BLaER1 (cell line): ENCODE measurements around the gene ZNF665.
A peak's percentile ranks its signal among the peaks of the same experiment; 100 is the strongest.
"Not testable (repeated sequence)": the region's sequence is repeated elsewhere in the genome, so short reads cannot be mapped to it uniquely, and the experiment has no call there.

ENCODE experiments used
- H3K27ac ChIP-seq: shearing (Covaris generic); formaldehyde crosslinking; 2 replicates; pipeline ENCODE4 v1.8.1; 2022
- H3K27me3 ChIP-seq: shearing (Covaris generic); formaldehyde crosslinking; 2 replicates; pipeline ENCODE4 v1.8.1; 2022
- H3K36me3 ChIP-seq: shearing (Covaris generic); formaldehyde crosslinking; 2 replicates; pipeline ENCODE4 v1.8.1; 2022
- H3K4me1 ChIP-seq: shearing (Covaris generic); formaldehyde crosslinking; 2 replicates; pipeline ENCODE4 v1.8.1; 2022
- H3K4me2 ChIP-seq: shearing (Covaris generic); formaldehyde crosslinking; 2 replicates; pipeline ENCODE4 v1.8.1; 2022
- H3K4me3 ChIP-seq: shearing (Covaris generic); formaldehyde crosslinking; 2 replicates; pipeline ENCODE4 v1.8.1; 2022
- H3K9ac ChIP-seq: shearing (Covaris generic); formaldehyde crosslinking; 2 replicates; pipeline ENCODE4 v1.8.1; 2022
- H3K9me3 ChIP-seq: shearing (Covaris generic); formaldehyde crosslinking; 2 replicates; pipeline ENCODE4 v1.8.1; 2022
- H4K20me1 ChIP-seq: shearing (Covaris generic); formaldehyde crosslinking; 2 replicates; pipeline ENCODE4 v1.8.1; 2022
- Cebpa-rat ChIP-seq: shearing (Covaris generic); IDR thresholded peaks from 2 replicates; pipeline ENCODE4 v1.8.1; 2022

ZNF665 gene

DNA sequence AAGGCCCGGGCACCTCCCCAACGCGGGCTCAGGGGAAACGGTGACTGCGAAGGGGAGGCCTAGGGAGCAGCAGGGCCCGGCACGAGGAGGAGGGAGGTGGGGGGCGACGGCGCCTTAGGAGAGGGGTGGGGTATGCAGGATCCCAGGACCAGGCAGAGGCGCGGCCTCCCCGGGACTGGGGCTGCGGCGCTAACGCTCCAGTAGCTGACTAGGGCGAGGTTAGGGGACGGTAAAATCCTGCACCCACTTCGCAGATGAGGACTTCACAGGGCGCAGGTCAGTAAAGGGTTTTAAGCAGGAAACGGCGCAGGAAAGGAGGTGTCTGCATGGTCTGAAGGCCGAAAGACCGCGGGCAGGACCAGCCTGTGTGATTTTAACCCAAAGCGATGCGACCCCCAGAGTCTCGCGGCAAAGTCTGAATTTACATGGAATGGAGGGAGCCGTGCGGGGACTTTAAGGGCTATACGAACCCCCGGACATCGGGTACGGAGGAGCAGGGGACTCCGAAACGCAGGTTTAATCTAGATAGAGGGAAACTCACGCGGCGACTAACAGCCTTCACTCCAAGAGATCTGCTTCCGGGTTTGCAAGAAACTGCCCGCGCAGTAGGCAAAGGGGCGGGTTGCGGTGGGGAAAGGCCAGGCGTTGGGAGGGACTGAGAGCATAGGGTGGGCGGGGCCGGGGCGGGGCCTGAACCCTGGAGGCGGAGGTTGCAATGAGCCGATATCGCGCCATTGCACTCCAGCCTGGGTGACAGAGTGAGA, at the start of gene ZNF665:
ZNF665 (minus strand) TSS at position 588 of the 764 bp plus-strand sequence. CDS start 10,460 bp downstream, outside the sequence.
- Histone ChIP-seq H3K9me3 (peaks cover 26% of the 10 kb centered on the region), H3K4me1 (peaks cover 26% of the 10 kb centered on the region), H3K4me3 (peak within 1 kb of the TSS; percentile 90), H3K4me2 (peak within 1 kb of the TSS; percentile 92), H3K36me3 (peaks cover 27% of the 10 kb centered on the region), H4K20me1 (no peaks in the 10 kb centered on the region), H3K9ac (peak within 1 kb of the TSS; percentile 96), H3K27me3 (no peaks in the 10 kb centered on the region), H3K27ac (peak within 1 kb of the TSS; percentile 93)
- TF ChIP-seq Cebpa-rat: no peak

DNA sequence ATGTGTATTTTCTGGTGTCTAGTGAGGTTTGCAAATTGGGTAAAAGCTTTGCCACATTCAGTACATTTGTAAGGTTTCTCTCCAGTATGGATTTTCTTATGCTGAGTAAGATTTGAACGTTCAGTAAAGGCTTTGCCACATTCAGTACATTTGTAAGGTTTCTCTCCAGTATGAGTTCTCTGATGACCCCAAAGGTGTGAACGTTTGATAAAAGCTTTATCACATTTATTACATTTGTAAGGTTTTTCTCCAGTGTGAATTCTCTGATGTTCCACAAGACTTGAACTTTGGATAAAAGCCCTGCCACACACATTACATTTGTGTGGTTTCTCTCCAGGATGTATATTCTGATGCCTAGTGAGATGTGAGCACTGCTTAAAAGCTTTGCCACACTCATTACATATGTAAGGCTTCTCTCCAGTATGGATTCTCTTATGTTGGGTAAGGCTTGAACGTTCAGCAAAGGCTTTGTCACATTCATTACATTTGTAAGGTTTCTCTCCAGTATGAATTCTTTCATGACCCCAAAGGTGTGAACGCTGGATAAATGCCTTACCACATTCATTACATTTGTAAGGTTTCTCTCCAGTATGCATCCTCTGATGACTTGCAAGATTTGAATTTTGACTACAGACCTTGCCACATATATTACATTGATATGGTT, 44.1 kb upstream of the ZNF665 start:
- Histone ChIP-seq H3K4me2 (no peak overlapping the region), H3K36me3 (peaks cover 70% of the 10 kb centered on the region), H3K9me3 (peaks cover 99% of the 10 kb centered on the region), H3K9ac (no peak overlapping the region), H3K27ac (no peak overlapping the region), H3K4me1 (no peaks in the 10 kb centered on the region), H3K27me3 (no peaks in the 10 kb centered on the region), H4K20me1 (no peaks in the 10 kb centered on the region), H3K4me3 (peak overlapping the region; percentile 17; the same call in 1 of the 2 replicates)
- TF ChIP-seq Cebpa-rat: no peak

DNA sequence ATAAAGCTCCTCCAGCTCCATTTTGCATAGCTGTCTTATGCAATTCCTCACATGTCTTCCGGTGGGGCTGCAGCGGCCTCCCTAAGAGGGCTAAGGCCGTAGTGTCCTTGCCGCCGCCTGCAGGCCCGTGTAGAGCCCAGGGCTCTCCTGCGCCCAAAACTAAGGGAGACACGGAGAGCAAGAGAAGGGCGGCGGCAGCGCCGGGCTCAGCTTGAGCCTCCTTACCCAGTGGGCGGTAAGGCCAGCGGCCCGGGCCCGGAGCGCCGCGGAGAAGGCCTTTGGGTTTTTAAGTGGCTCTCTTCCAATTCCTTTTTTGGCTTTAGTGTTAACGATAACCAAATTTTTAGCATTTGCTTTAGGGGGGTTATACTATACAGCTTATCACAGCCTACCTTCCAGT, 31.4 kb upstream of the ZNF665 start:
- Histone ChIP-seq H3K4me3 (no peak overlapping the region), H3K36me3 (peaks cover 22% of the 10 kb centered on the region; the same call in 1 of the 2 replicates), H4K20me1 (no peaks in the 10 kb centered on the region), H3K4me1 (no peaks in the 10 kb centered on the region), H3K27me3 (no peaks in the 10 kb centered on the region), H3K4me2 (no peak overlapping the region), H3K9me3 (peaks cover 94% of the 10 kb centered on the region), H3K27ac (no peak overlapping the region), H3K9ac (no peak overlapping the region)
- no peak for TF ChIP-seq Cebpa-rat

DNA sequence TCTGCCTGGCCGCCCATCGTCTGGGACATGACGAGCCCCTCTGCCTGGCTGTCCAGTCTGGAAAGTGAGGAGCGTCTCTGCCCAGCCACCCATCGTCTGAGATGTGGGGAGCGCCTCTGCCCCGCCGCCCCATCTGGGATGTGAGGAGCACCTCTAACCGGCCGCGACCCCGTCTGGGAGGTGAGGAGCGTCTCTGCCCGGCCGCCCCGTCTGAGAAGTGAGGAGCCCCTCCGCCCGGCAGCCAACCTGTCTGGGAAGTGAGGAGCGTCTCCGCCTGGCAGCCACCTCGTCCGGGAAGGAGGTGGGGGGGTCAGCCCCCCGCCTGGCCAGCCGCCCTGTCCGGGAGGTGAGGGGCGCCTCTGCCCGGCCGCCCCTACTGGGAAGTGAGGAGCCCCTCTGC, 29.6 kb upstream of the ZNF665 start:
- H3K4me1 ChIP-seq, H4K20me1 ChIP-seq, H3K27me3 ChIP-seq, H3K27ac ChIP-seq, H3K9ac ChIP-seq, H3K4me3 ChIP-seq, H3K4me2 ChIP-seq: not testable (repeated sequence)
- peaks cover 18% of the 10 kb centered on the region; the same call in 1 of the 2 replicates for H3K36me3 ChIP-seq
- peaks cover 94% of the 10 kb centered on the region for H3K9me3 ChIP-seq

DNA sequence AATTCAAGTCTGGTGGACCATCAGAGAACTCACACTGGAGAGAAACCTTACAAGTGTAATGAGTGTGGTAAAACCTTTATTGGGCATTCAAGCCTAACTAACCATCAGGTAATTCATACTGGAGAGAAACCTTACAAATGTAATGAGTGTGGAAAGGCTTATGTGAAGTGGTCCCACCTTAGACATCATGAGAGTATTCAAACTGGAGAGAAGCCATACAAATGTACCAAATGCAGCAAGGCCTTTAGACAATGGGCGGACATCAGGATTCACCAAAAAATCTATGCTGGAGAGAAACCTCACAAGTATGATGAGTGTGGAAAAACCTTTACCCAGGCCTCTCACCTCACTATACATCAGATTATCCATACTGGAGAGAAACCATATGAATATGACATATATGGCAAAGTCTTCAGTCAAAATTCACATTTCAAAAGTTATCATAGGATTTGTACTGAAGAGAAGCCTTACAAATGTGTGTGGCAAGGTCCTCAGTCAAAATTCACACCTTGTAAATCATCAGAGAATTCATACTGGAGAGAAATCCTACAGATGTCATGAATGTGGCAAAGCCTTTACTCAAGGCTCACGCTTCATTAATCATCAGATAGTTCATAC, 19.7 kb upstream of the ZNF665 start:
- Histone ChIP-seq H4K20me1 (no peaks in the 10 kb centered on the region), H3K4me3 (no peak overlapping the region), H3K4me1 (no peaks in the 10 kb centered on the region), H3K4me2 (no peak overlapping the region), H3K9me3 (peaks cover 100% of the 10 kb centered on the region), H3K36me3 (peaks cover 79% of the 10 kb centered on the region), H3K27me3 (no peaks in the 10 kb centered on the region), H3K9ac (no peak overlapping the region), H3K27ac (no peak overlapping the region)
- TF ChIP-seq Cebpa-rat: no peak

DNA sequence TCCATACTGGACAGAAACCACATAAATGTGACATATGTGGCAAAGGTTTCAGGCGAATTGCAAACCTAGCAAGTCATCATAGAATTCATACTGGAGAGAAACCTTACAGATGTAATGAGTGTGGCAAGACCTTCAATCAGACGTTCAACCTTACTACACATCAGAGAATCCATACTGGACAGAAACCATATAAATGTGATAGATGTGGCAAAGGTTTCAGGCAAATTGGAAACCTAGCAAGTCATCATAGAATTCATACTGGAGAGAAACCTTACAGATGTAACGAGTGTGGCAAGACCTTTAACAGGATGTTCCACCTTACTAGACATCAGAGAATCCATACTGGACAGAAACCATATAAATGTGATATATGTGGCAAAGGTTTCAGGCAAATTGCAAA, 18.4 kb upstream of the ZNF665 start:
- H3K9me3 ChIP-seq: peaks cover 99% of the 10 kb centered on the region
- H3K36me3 ChIP-seq: peaks cover 87% of the 10 kb centered on the region
- H3K4me3 ChIP-seq: peak overlapping the region; percentile 25; the same call in 1 of the 2 replicates
- H3K9ac ChIP-seq, H3K27ac ChIP-seq, H3K4me2 ChIP-seq, H3K4me1 ChIP-seq, H4K20me1 ChIP-seq, H3K27me3 ChIP-seq: not testable (repeated sequence)

DNA sequence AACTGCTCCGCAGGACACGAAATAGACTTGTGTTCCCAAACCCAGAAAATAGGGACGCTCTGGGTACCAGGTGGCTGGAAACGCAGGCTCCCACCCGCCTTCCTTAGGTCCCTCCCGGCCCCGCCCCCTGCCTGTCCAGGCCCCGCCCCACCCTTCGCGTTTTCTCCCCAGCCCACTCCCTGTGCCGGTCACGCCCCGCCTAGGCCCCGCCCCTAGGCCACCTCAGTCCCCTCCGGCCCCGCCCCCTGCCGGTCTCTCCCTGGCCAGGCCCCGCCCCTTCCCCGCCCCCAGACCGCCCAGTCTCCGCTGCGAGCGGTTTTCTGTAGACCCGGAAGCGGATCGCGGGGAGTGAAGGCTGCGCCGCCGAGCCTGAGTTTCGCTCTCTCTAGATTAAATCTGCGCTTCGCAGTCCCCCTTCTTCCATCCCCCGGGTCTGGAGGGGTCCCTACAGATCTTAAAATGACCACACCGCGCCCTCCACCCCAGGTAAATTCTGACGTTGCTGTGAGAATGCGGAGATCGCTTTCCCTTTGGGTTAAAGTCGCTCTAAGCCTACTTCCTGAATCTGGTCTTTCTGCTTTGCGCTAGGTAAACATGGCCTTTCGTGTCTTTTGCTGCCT, 3.7 kb upstream of the ZNF665 start:
- Histone ChIP-seq H4K20me1 (no peaks in the 10 kb centered on the region), H3K4me1 (peaks cover 27% of the 10 kb centered on the region), H3K9ac (peak overlapping the region; percentile 92), H3K9me3 (peaks cover 47% of the 10 kb centered on the region), H3K27ac (peak overlapping the region; percentile 93), H3K27me3 (no peaks in the 10 kb centered on the region), H3K36me3 (peaks cover 35% of the 10 kb centered on the region), H3K4me3 (peak overlapping the region; percentile 85), H3K4me2 (peak overlapping the region; percentile 82)
- TF ChIP-seq Cebpa-rat: no peak

DNA sequence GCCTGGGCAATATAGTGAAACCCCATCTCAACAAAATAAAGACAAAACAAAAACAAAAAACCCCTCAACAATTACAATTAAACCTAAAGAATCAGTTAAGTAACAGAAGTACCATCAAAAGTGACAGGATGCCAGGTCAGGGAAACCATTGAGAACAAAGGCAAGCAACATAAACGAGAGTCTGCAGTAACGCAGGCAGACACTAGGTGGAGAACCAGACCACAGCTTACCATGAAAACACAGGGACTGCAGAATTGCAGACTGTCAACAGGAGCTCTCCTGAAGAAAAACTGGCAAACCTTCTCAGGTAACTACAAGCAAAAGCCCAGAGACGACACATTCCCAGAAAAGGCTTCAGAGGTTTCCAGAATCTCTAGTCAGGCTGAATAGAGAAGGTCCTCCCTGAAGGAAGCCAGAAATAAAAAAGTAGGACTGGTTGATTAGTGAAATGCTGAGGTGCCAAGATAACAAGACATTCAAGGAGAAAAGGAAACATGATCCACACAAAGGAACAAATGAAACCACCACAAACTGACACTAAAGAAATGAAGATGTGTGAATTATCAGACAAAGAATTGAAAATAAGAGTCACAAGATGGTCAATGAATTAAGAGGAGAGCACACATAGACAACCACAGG, 2.2 kb upstream of the ZNF665 start:
- no peak for TF ChIP-seq Cebpa-rat
- Histone ChIP-seq H3K4me1 (peaks cover 28% of the 10 kb centered on the region), H3K36me3 (peaks cover 33% of the 10 kb centered on the region), H3K9ac (no peak overlapping the region), H3K9me3 (peaks cover 41% of the 10 kb centered on the region), H3K27me3 (no peaks in the 10 kb centered on the region), H4K20me1 (no peaks in the 10 kb centered on the region), H3K4me2 (no peak overlapping the region), H3K27ac (no peak overlapping the region), H3K4me3 (no peak overlapping the region)

DNA sequence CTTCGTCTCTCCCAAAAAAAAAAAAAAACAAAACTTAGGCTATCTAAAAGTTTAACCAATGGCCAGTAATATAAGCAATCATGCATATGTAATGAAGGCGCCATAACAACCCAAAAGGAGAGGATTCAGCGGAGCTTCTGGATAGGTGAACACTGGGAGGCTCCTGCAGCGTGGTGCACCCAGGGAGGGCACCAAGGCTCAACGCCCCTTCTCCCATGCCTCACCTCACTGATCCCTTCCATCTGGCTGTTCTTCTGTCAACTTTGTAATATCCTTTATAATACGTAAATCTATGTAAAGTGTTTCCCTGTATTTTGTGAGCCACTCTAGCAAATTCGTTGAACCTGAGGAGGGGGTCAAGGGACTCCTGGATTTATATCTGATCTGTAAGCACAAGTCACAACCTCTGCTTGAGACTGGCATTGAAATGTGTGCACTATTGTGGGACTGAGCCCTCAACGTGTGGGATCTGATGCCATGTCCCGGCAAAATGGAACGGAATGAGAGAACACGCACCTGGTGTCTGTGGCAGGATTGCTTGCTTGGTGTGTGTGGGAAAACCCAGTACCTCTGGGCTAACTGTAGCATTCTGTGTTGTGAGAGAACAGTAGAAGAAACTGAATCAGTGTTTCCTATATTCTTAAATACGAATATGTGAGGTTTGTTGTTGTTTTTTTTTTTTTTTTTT, 521 bp upstream of the ZNF665 start:
- Histone ChIP-seq H3K9me3 (peaks cover 33% of the 10 kb centered on the region), H3K27ac (no peak overlapping the region), H3K4me2 (peak overlapping the region; percentile 68), H3K4me3 (peak overlapping the region; percentile 90), H3K4me1 (peaks cover 28% of the 10 kb centered on the region), H3K36me3 (peaks cover 29% of the 10 kb centered on the region), H4K20me1 (no peaks in the 10 kb centered on the region), H3K9ac (no peak overlapping the region), H3K27me3 (no peaks in the 10 kb centered on the region)
- no peak for TF ChIP-seq Cebpa-rat
